Body of pancreas (tissue), 4 donors: Measurements from ENCODE around the gene ZCCHC7. TPM values are rescaled to one million over a fixed set of nuclear protein-coding genes. Genes with fewer than 3 reads are reported as not detected.

ENCODE experiments used
- ATAC-seq: fragments of 150-250 bp; one replicate; pipeline ENCODE4 v1.9.1; 2016
- DNase-seq, 4 donors: peaks; one replicate each; pipeline ENCODE4 v3.0.0-alpha.2; 2019
- H3K27ac ChIP-seq, 4 donors: fragments of 200-600 bp; sonication (generic); 1 replicate in 3 of 4; 2 replicates in 1 of 4; pipeline versions ENCODE4 v1.5.1 to v1.6.1; 2016 to 2019; ENCODE audit warnings: mild to moderate bottlenecking in 1 of 4, mixed read lengths in 1 of 4, moderate library complexity in 1 of 4
- H3K27me3 ChIP-seq, 2 donors: fragments of 200-600 bp; sonication (generic); one replicate each; pipeline ENCODE4 v1.6.0; 2016; ENCODE audit warnings: mild to moderate bottlenecking in 1 of 2
- H3K36me3 ChIP-seq, 2 donors: fragments of 200-600 bp; sonication (generic); replicated peaks in 1 of 2; 2 replicates each; pipeline ENCODE4 v1.5.1; 2016; ENCODE audit warnings: low read depth in 2 of 2; ENCODE audit not compliant: insufficient read depth in 1 of 2
- H3K4me1 ChIP-seq: fragments of 200-600 bp; sonication (generic); one replicate; pipeline ENCODE4 v1.6.0; 2016
- H3K4me3 ChIP-seq, 2 donors: fragments of 200-600 bp; sonication (generic); 1 replicate in 1 of 2; 2 replicates in 1 of 2; pipeline ENCODE4 v1.5.1; 2016 to 2019
- H3K9me3 ChIP-seq, 3 donors: fragments of 200-600 bp; sonication (generic); 1 replicate in 2 of 3; 2 replicates in 1 of 3; pipeline ENCODE4 v1.5.1; 2016
- POLR2A ChIP-seq, 3 donors: fragments of 450-650 bp; IDR thresholded peaks; one replicate each; pipeline ENCODE4 v1.6.1; 2016; ENCODE audit warnings: antibody characterized with exemption in 3 of 3, mild to moderate bottlenecking in 2 of 3
- WGBS, 2 donors: methylation state at CpG; one replicate each; pipeline ENCODE4 v1.1.5; 2017; 5-methylcytosine and 5-hydroxymethylcytosine counted together
- intact Hi-C: fragments of 100-400 bp; cut with DNase I; formaldehyde crosslinking; loops from one replicate; pipeline ENCODE4 v1.15.1; 2023
- total RNA-seq, 2 donors: library from RNA; depleted of rRNA; stranded (reverse); fragments of >200 nt; gene quantifications; one replicate each; pipeline ENCODE4 v1.1.0, GENCODE V29; 2016
- TF ChIP-seq, protein P1 (sequence below), 7 experiments: fragments of 450-650 bp in 4 of 7; fragments of 200-600 bp in 3 of 7; sonication (generic) in 3 of 7; IDR thresholded peaks; one replicate each; pipeline ENCODE4 v1.5.1; 2016 to 2019; ENCODE audit warnings: antibody characterized with exemption in 7 of 7

The ZCCHC7 gene
- total RNA-seq, 2 donors from 2014 or later = 10.1 to 18.1 TPM

DNA sequence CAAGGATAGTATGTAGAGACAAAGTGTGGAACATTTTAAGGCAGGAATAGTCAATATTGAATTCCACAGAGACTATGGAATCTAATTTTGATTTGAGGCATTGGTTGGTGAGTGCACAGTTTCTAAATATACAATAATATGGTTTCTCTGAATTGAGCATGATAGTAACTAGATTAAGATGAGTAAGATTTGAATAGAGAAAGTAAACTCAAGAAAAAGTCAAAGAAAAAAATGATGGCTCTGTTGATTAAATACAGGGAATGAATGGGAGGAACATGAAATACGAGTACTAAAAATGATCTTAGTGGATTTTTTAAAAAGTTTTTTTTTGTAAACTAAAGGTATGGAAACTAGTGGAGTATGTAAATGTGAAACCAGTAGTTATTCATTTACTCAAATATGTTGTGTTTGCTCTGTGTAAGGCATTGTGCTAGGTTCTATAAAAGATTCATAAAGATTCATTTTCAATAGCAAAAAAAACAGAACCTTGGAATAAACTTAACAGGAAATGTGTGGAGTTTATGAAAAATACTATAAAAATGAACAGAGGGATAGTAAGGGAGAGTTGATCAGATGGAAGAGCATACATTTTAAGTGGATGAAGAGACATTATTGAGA lies 101.2 kb downstream of the ZCCHC7 start:
- intact Hi-C loops = no loop called here
- H3K27me3 ChIP-seq = no peaks in the 10 kb centered on the region
- no peak for ATAC-seq
- no peak overlapping the region for H3K27ac ChIP-seq
- H3K36me3 ChIP-seq = no peaks in the 10 kb centered on the region
- H3K4me1 ChIP-seq = peaks cover 5% of the 10 kb centered on the region
- TF ChIP-seq POLR2A (IDR thresholded peaks at IDR 0.05) = no peak
- TF ChIP-seq, protein P1, sequence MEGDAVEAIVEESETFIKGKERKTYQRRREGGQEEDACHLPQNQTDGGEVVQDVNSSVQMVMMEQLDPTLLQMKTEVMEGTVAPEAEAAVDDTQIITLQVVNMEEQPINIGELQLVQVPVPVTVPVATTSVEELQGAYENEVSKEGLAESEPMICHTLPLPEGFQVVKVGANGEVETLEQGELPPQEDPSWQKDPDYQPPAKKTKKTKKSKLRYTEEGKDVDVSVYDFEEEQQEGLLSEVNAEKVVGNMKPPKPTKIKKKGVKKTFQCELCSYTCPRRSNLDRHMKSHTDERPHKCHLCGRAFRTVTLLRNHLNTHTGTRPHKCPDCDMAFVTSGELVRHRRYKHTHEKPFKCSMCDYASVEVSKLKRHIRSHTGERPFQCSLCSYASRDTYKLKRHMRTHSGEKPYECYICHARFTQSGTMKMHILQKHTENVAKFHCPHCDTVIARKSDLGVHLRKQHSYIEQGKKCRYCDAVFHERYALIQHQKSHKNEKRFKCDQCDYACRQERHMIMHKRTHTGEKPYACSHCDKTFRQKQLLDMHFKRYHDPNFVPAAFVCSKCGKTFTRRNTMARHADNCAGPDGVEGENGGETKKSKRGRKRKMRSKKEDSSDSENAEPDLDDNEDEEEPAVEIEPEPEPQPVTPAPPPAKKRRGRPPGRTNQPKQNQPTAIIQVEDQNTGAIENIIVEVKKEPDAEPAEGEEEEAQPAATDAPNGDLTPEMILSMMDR (IDR thresholded peaks at IDR 0.05) = no peak
- 89 to 93% methylated on average over 1 of the region's 1 CpG for WGBS, 2 donors
- H3K4me3 ChIP-seq = no peak overlapping the region
- no peak for DNase-seq
- no peaks in the 10 kb centered on the region for H3K9me3 ChIP-seq

DNA sequence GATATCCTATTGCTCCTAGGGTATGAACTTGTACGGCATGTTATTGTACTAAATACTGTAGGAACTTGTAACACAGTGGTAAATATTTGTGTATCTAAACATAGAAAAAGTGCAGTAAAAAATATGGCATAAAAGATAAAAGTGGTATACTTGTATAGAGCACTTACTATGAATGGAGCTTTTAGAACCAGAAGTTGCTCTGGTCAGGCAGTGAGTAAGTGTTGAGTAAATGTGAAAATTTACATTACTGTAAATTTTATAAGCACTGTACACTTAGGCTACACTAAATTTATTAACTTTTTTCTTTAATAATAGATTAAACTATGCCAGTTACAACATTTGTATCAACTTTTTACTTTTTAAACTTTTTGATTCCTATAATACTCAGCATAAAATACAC lies 109.1 kb downstream of the ZCCHC7 start:
- ATAC-seq (no peak), DNase-seq (no peak)
- Histone ChIP-seq H3K4me1 (no peaks in the 10 kb centered on the region), H3K9me3 (no peaks in the 10 kb centered on the region), H3K27ac (no peak overlapping the region), H3K36me3 (no peaks in the 10 kb centered on the region), H3K27me3 (no peaks in the 10 kb centered on the region), H3K4me3 (no peak overlapping the region)
- intact Hi-C loops = no loop called here
- WGBS, 2 donors = 94 to 100% methylated on average over 1 of the region's 1 CpG
- TF ChIP-seq, protein P1 (IDR thresholded peaks at IDR 0.05) = no peak
- TF ChIP-seq POLR2A (IDR thresholded peaks at IDR 0.05) = no peak

DNA sequence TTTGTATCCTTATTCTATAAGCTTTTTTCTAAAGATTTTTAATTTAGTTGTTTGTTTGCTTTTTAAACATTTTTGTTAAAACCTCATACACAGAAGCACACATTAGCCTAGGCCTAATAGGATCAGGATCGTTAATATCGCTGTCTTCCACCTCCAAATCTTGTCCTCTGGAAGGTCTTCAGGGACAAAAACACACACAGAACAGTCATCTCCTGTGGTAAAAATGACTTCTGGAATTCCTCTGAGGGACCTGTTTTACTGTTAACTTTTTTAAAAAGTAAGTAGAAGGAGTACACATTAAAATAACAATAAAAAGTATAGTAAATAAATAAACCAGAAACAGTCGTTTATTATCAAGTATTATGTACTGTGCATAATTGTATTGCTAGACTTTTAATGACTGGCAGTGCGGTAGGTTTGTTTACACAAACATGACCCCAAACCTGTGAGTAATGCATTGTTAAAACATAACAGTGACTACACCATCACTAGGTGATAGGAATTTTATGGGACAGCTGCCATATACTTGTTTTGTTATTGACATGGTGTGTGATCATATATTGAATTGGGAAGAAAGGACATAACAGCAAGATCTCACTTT lies 109.6 kb downstream of the ZCCHC7 start:
- H3K27me3 ChIP-seq = no peaks in the 10 kb centered on the region
- TF ChIP-seq, protein P1 (IDR thresholded peaks at IDR 0.05) = no peak
- no peak for TF ChIP-seq POLR2A (IDR thresholded peaks at IDR 0.05)
- H3K36me3 ChIP-seq = no peaks in the 10 kb centered on the region
- no peaks in the 10 kb centered on the region for H3K9me3 ChIP-seq
- intact Hi-C loops = no loop called here
- H3K27ac ChIP-seq = no peak overlapping the region
- DNase-seq (no peak), ATAC-seq (no peak)
- 70 to 72% methylated on average over 4 of the region's 4 CpGs for WGBS, 2 donors
- H3K4me1 ChIP-seq = no peaks in the 10 kb centered on the region
- no peak overlapping the region for H3K4me3 ChIP-seq

DNA sequence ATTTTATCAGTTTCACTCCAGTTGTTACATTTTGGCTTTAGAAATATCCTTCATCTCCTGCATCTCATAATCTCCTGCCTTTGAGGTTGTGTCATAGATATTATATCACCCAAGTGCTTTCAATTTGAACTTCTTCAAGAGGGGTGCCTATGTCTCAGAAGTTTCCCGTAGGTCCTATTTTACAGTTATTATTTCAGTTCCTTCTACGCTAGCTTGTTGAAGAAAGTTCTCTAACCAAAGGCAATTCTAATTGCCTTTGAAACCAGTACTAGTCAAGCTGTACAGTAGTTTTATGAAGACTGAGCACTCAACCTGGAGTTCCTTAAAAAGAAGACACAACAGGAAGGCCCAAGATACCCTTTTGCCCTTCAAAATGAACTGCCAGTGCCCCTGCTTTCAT lies 116.4 kb downstream of the ZCCHC7 start:
- H3K36me3 ChIP-seq = no peaks in the 10 kb centered on the region
- no peak overlapping the region for H3K27ac ChIP-seq
- intact Hi-C loops = no loop called here
- no peaks in the 10 kb centered on the region for H3K9me3 ChIP-seq
- H3K4me1 ChIP-seq = peaks cover 2% of the 10 kb centered on the region
- TF ChIP-seq, protein P1 (IDR thresholded peaks at IDR 0.05) = no peak
- no peak for TF ChIP-seq POLR2A (IDR thresholded peaks at IDR 0.05)
- no peaks in the 10 kb centered on the region for H3K27me3 ChIP-seq
- no peak for ATAC-seq
- DNase-seq = no peak
- H3K4me3 ChIP-seq = no peak overlapping the region
- 86 to 91% methylated on average over 2 of the region's 2 CpGs for WGBS, 2 donors

DNA sequence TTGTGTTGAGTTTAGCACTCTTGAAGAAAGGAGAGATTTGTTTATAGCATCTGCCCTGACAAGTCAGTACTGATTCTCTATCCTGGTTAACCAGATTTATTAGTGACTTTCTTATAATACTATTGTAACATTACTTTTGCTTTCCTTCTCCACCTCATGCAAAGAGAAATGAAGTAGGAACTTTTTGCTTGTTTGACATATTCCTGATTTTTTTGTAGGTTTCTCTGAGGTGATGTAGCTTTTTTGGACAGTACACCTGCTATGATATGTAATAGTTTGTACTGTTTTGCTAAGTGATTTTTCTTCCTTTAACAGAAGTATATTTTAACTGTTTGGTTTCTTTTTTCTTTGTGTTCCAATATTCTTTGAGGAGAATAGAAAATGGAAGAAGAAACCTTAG lies 117.7 kb downstream of the ZCCHC7 start:
- H3K27me3 ChIP-seq = no peaks in the 10 kb centered on the region
- H3K9me3 ChIP-seq = no peaks in the 10 kb centered on the region
- intact Hi-C loops = no loop called here
- TF ChIP-seq, protein P1 (IDR thresholded peaks at IDR 0.05) = no peak
- TF ChIP-seq POLR2A (IDR thresholded peaks at IDR 0.05) = no peak
- DNase-seq = no peak
- no peak overlapping the region for H3K27ac ChIP-seq
- no peaks in the 10 kb centered on the region for H3K36me3 ChIP-seq
- H3K4me3 ChIP-seq = no peak overlapping the region
- H3K4me1 ChIP-seq = peaks cover 2% of the 10 kb centered on the region
- no peak for ATAC-seq
